K562 (cell line): ENCODE measurements around the gene KRT4. TPM values are rescaled to one million over a fixed set of nuclear protein-coding genes. Genes with fewer than 3 reads are reported as not detected.

Experiments used
- ATAC-seq: fragments of 200-7000 bp; cut with Tn5 transposase; 3 replicates; pipeline ENCODE4 v1.9.1; 2020; ENCODE audit warnings: moderate library complexity
- BruUV-seq: library from RNA; stranded (reverse); fragments of 400-500 nt; replicated peaks from 2 replicates; lab custom pipeline; 2021; lab: Mats Ljungman, UMichigan
- CTCF ChIA-PET: fragments of 300-600 bp; formaldehyde crosslinking; extraction: SDS; loops from one replicate; lab custom pipeline; 2021; ENCODE audit warnings: low intra/inter-chr PET ratio; lab: Yijun Ruan, JAX
- POLR2A ChIA-PET: fragments of 300-600, 350-650 bp; sonication (Branson Sonifier 250); formaldehyde crosslinking; extraction: SDS; loops from one replicate; lab custom pipeline; 2021; ENCODE audit warnings: antibody characterized with exemption, inconsistent platforms; lab: Yijun Ruan, JAX
- DNase-seq, 4 experiments: peaks; one replicate each; pipeline versions ENCODE4 v3.0.0 to v3.0.0-alpha.2; 2011 to 2018; ENCODE audit warnings: low spot score in 3 of 4, mixed read lengths in 3 of 4; ENCODE audit errors: extremely low read depth in 1 of 4
- FAIRE-seq: peaks from 2 replicates; lab custom pipeline; 2011; peaks lifted over from hg19 to GRCh38; lab: Jason Lieb, UNC
- H2AFZ ChIP-seq: 2 replicates; pipeline ENCODE4 v1.6.0; 2011; ENCODE audit warnings: low read depth, low read length, control low read depth, inconsistent platforms
- H3K27ac ChIP-seq: fragments of 200-600 bp; 3 replicates; pipeline ENCODE4 v1.8.0; 2011; ENCODE audit warnings: low read depth, mild to moderate bottlenecking, control low read depth, inconsistent platforms, low read length, moderate library complexity, mixed read lengths; ENCODE audit errors: extremely low read depth
- H3K27me3 ChIP-seq, 2 experiments: fragments of 300-600 bp in 1 of 2; 2 replicates in 1 of 2; 3 replicates in 1 of 2; pipeline versions ENCODE4 v1.6.0 to v1.8.0; 2011; ENCODE audit warnings: inconsistent platforms in 2 of 2, low read length in 2 of 2, mild to moderate bottlenecking in 1 of 2, mixed read lengths in 1 of 2, moderate library complexity in 1 of 2; ENCODE audit not compliant: control insufficient read depth in 2 of 2, insufficient read depth in 2 of 2
- H3K36me3 ChIP-seq: fragments of 300-600 bp; 3 replicates; pipeline ENCODE4 v1.8.0; 2011; ENCODE audit warnings: mild to moderate bottlenecking, low read length, inconsistent platforms; ENCODE audit not compliant: control insufficient read depth, insufficient read depth
- H3K4me1 ChIP-seq, 2 experiments: fragments of 200-600 bp in 1 of 2; replicated peaks in 1 of 2; 2 replicates in 1 of 2; 3 replicates in 1 of 2; pipeline versions ENCODE4 v1.5.1 to v1.8.0; 2011; ENCODE audit warnings: inconsistent platforms in 2 of 2, low read length in 2 of 2, mild to moderate bottlenecking in 1 of 2, mixed read lengths in 1 of 2, moderate library complexity in 1 of 2; ENCODE audit not compliant: control insufficient read depth in 2 of 2, insufficient read depth in 2 of 2
- H3K4me2 ChIP-seq: 2 replicates; pipeline ENCODE4 v1.6.1; 2011; ENCODE audit warnings: low read length, control low read depth, inconsistent platforms, mixed read lengths; ENCODE audit not compliant: insufficient read depth
- H3K4me3 ChIP-seq: fragments of 200-600 bp; sonication (generic), shearing (Covaris generic); 2 replicates; pipeline ENCODE4 v1.5.1; 2016; ENCODE audit warnings: control low read depth, inconsistent platforms
- H3K79me2 ChIP-seq: fragments of 200-600 bp; 3 replicates; pipeline ENCODE4 v1.8.0; 2011; ENCODE audit warnings: low read length, inconsistent platforms; ENCODE audit not compliant: control insufficient read depth, insufficient read depth
- H3K9ac ChIP-seq, 2 experiments: 2 replicates each; pipeline versions ENCODE4 v1.6.0 to v1.6.1; 2011; ENCODE audit warnings: low read depth in 2 of 2, low read length in 2 of 2, control low read depth in 1 of 2, inconsistent platforms in 1 of 2, mild to moderate bottlenecking in 1 of 2, mixed read lengths in 1 of 2; ENCODE audit not compliant: insufficient read depth in 1 of 2
- H3K9me1 ChIP-seq: one replicate; pipeline ENCODE4 v1.6.0; 2011; ENCODE audit warnings: inconsistent platforms, mild to moderate bottlenecking, low read length, moderate library complexity; ENCODE audit not compliant: control insufficient read depth, insufficient read depth
- H3K9me3 ChIP-seq: replicated peaks from 2 replicates; pipeline ENCODE4 v1.5.1; 2011; ENCODE audit warnings: low read depth, low read length, inconsistent platforms; ENCODE audit not compliant: control insufficient read depth, insufficient read depth
- H4K20me1 ChIP-seq: replicated peaks from 2 replicates; pipeline ENCODE4 v1.6.1; 2011; ENCODE audit warnings: low read length, inconsistent platforms, mixed read lengths; ENCODE audit not compliant: control insufficient read depth, insufficient read depth
- ETV1 ChIP-seq: fragments of 450-650 bp; conservative IDR thresholded peaks from 2 replicates; pipeline ENCODE4 v1.6.1; 2016; ENCODE audit warnings: missing genetic modification characterization, control low read depth, low read depth, missing compliant biosample characterization
- TRIM24 ChIP-seq, 2 experiments: fragments of 450-650 bp; IDR thresholded peaks; 2 replicates each; pipeline ENCODE4 v1.6.1; 2016
- ZNF124 ChIP-seq: sonication (generic); formaldehyde crosslinking; IDR thresholded peaks from 2 replicates; pipeline ENCODE4 v1.8.1; 2022; ENCODE audit warnings: missing genetic modification reagents
- ZNF318 ChIP-seq, 2 experiments: fragments of 450-650 bp; IDR thresholded peaks; 2 replicates each; pipeline ENCODE4 v1.6.1; 2016; ENCODE audit warnings: mild to moderate bottlenecking in 2 of 2, borderline replicate concordance in 1 of 2, low read depth in 1 of 2, moderate library complexity in 1 of 2
- ZNF407 ChIP-seq: fragments of 450-650 bp; IDR thresholded peaks from 2 replicates; pipeline ENCODE4 v1.6.1; 2016; ENCODE audit warnings: low read depth
- WGBS: fragments of 100-300 bp; shearing (Covaris generic); methylation state at CpG from one replicate; pipeline ENCODE4 v1.1.6; 2016; ENCODE audit warnings: low coverage, mixed read lengths; ENCODE audit not compliant: insufficient coverage; ENCODE audit errors: missing lambda C conversion rate; 5-methylcytosine and 5-hydroxymethylcytosine counted together
- in situ Hi-C: fragments of 300-500 bp; cut with MboI; formaldehyde crosslinking; loops from 4 replicates; pipeline ENCODE4 v1.15.0; 2018; ENCODE audit warnings: inconsistent platforms, mixed read lengths
- intact Hi-C: fragments of 100-400 bp; cut with micrococcal nuclease; formaldehyde crosslinking; loops from 2 replicates; pipeline ENCODE4 v1.14.2; 2022
- polyA plus RNA-seq, 8 experiments: library from polyadenylated mRNA; depleted of rRNA in 4 of 8; stranded (reverse) in 5 of 8; unstranded in 3 of 8; fragments of >200 nt; fragmentation: Nextera tagmentation in 2 of 8; fragmentation: Illumina TruSeq in 1 of 8; extraction: Ambion mirVana in 2 of 8; extraction: Trizol in 1 of 8; gene quantifications; 2 replicates each; pipeline versions ENCODE4 v1.2.1 to v1.2.3, GENCODE V29; 2011 to 2014; ENCODE audit warnings: inconsistent platforms in 1 of 8, missing spikeins in 1 of 8
- total RNA-seq, 7 experiments: library from RNA; depleted of rRNA in 6 of 7; stranded (reverse); fragments of >200 nt in 6 of 7; fragmentation: Illumina TruSeq in 2 of 7; extraction: Trizol in 2 of 7; gene quantifications; 2 replicates each; pipeline versions ENCODE4 v1.2.1 to v1.2.3, GENCODE V29; 2011 to 2021; ENCODE audit warnings: low replicate concordance in 1 of 7

The KRT4 gene
- total and polyA plus RNA-seq, 9 of the 15 experiments (the other 6 are each of a cell fraction or from before 2014, with no cell fraction given) = not detected

GRCh38 chr12:52836042-52836466 is 22.1 kb upstream of the KRT4 start:
- no peak overlapping the region for H3K4me3 ChIP-seq
- H3K9me3 ChIP-seq = no peaks in the 10 kb centered on the region
- ATAC-seq (peak; percentile 41), DNase-seq (peak; percentile 50 to 61 (median 58)), FAIRE-seq (no peak)
- peak overlapping the region; percentile 0; the same call in 1 of the 2 replicates for H3K4me2 ChIP-seq
- peaks cover 13% of the 10 kb centered on the region in 2 experiments; a peak in 3 of 5 replicates for H3K4me1 ChIP-seq
- H3K36me3 ChIP-seq = no peaks in the 10 kb centered on the region
- H3K27ac ChIP-seq = no peak overlapping the region; the same call in 2 of the 3 replicates
- 0 out of 2 replicates have a peak, but pooled peaks cover 13% of the 10 kb centered on the region for H4K20me1 ChIP-seq
- peaks cover 18 to 64% of the 10 kb centered on the region in 2 experiments for H3K27me3 ChIP-seq
- H2AFZ ChIP-seq = no peak overlapping the region
- CTCF ChIA-PET = interaction anchor here (0.5 kb wide), 1 partner anchor 144 kb away, joined by 3 read pairs; no protein-coding TSS in a partner anchor
- no peaks in the 10 kb centered on the region for H3K9me1 ChIP-seq
- H3K79me2 ChIP-seq = no peaks in the 10 kb centered on the region
- POLR2A ChIA-PET = interaction anchor here (0.8 kb wide), 1 partner anchor 15 kb away, joined by 3 read pairs; no protein-coding TSS in a partner anchor
- 6% methylated on average over 7 of the region's 7 CpGs for WGBS
- no peak overlapping the region for H3K9ac ChIP-seq
- in situ Hi-C loops = no loop called here
- BruUV-seq = no TSS peak
- intact Hi-C loops = no loop called here
- TF ChIP-seq ZNF318 (IDR thresholded peaks at IDR 0.05; ENCODE audit: borderline replicate concordance in 1 of 2, low read depth in 1 of 2) = no peak
- TF ChIP-seq ETV1 (tag) = peak; percentile 67
- TF ChIP-seq ZNF407 = no peak
- TF ChIP-seq ZNF124 = no peak
- TF ChIP-seq TRIM24 (IDR thresholded peaks at IDR 0.05) = peak in 1 of 2 experiments; percentile 12; a peak in 1 of 4 replicates
